NT2/D1 (cell line): ENCODE data around the gene TMEM132A.

ENCODE experiments used
- YY1 ChIP-seq: IDR thresholded peaks from 2 replicates; pipeline ENCODE4 v1.6.1; 2011; ENCODE audit not compliant: insufficient read length, insufficient read depth
- ZNF274 ChIP-seq: IDR thresholded peaks from 2 replicates; pipeline ENCODE4 v1.6.1; 2011; ENCODE audit warnings: mild to moderate bottlenecking, low read depth, low read length

DNA sequence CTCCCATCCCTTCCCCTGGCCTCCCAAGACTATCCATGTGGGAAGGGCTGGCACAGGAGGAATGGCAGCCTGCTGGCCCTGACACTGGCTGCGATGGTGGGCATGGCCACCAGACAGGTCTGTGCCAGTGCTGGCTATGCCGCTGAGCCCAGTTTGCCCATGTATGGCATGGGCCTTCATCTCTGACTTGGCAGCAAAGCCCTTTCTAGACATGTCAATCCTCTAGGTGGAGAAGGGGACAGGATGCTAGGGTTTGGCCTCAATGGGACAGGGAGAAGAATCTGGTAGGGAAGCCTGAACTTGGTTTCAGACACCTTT, 48.1 kb upstream of the TMEM132A start:
- TF ChIP-seq ZNF274 (no peak), YY1 (no peak)
